Right lobe of liver (tissue), 6 donors: ENCODE data around the gene SUCLG2. TPM values are rescaled to one million over a fixed set of nuclear protein-coding genes. Genes with fewer than 3 reads are reported as not detected.

ENCODE experiments used
- ATAC-seq, 4 donors: fragments of 200-7000 bp; cut with Tn5 transposase; one replicate each; pipeline ENCODE4 v1.9.1; 2020; ENCODE audit warnings: mild to moderate bottlenecking in 4 of 4, moderate library complexity in 4 of 4
- DNase-seq, 3 donors: peaks; one replicate each; pipeline ENCODE4 v3.0.0-alpha.2; 2020
- H3K27ac ChIP-seq, 3 donors: fragments of 200-600 bp; one replicate each; pipeline ENCODE4 v1.8.0; 2022
- H3K27me3 ChIP-seq, 2 donors: fragments of 200-600 bp; one replicate each; pipeline ENCODE4 v1.8.0; 2022
- H3K36me3 ChIP-seq, 4 donors: fragments of 200-600 bp; sonication (generic) in 1 of 4; one replicate each; pipeline versions ENCODE4 v1.5.1 to v1.8.0; 2017 to 2022; ENCODE audit warnings: control low read depth in 1 of 4
- H3K4me1 ChIP-seq, 4 donors: fragments of 200-600 bp; sonication (generic) in 1 of 4; one replicate each; pipeline versions ENCODE4 v1.5.1 to v1.8.0; 2017 to 2022; ENCODE audit warnings: control low read depth in 1 of 4
- H3K4me3 ChIP-seq, 3 donors: fragments of 200-600 bp; one replicate each; pipeline ENCODE4 v1.8.0; 2022
- H3K9me3 ChIP-seq, 4 donors: fragments of 200-600 bp; sonication (generic) in 1 of 4; one replicate each; pipeline versions ENCODE4 v1.5.1 to v1.8.0; 2017 to 2022; ENCODE audit warnings: control low read depth in 1 of 4
- CTCF ChIP-seq, 4 donors: fragments of 200-600 bp in 3 of 4; fragments of 450-650 bp in 1 of 4; IDR thresholded peaks; one replicate each; pipeline versions ENCODE4 v1.5.1 to v1.8.0; 2016 to 2022; ENCODE audit warnings: antibody characterized with exemption in 4 of 4, mild to moderate bottlenecking in 2 of 4
- POLR2A ChIP-seq: fragments of 450-650 bp; IDR thresholded peaks from one replicate; pipeline ENCODE4 v1.6.1; 2017; ENCODE audit warnings: antibody characterized with exemption, mild to moderate bottlenecking
- WGBS: methylation state at CpG from one replicate; pipeline ENCODE4 v1.1.6; 2018; ENCODE audit warnings: low coverage, low lambda C conversion rate; ENCODE audit not compliant: insufficient coverage; ENCODE audit errors: missing lambda C conversion rate; 5-methylcytosine and 5-hydroxymethylcytosine counted together
- intact Hi-C, 2 donors: fragments of 100-400 bp; cut with DNase I; formaldehyde crosslinking; loops; one replicate each; pipeline versions ENCODE4 v1.11.2 to v1.14.1; 2022
- total RNA-seq, 6 experiments: library from RNA; depleted of rRNA in 2 of 6; stranded (reverse); fragments of >200 nt in 2 of 6; fragmentation: NEBNext Ultra II Directional in 3 of 6; extraction: Animal tissue kit (Norgen Biotek cat#: 25700) in 3 of 6; gene quantifications; one replicate each; pipeline versions ENCODE4 v1.1.0 to v1.2.4, GENCODE V29; 2016 to 2023
- donor health status: DM: no; HTN: yes; CAD: no.
- donor health status: DM: no; HTN: no; CAD: no.
- donor health status: DM: no; HTN: no; CAD: no.
- donor health status: DM: no; HTN: yes; CAD: no.
- donor health status: DM: no; HTN: yes; CAD: no.

SUCLG2 gene
- total RNA-seq, 6 experiments from 2014 or later: 138 to 167 (median 158) TPM

DNA sequence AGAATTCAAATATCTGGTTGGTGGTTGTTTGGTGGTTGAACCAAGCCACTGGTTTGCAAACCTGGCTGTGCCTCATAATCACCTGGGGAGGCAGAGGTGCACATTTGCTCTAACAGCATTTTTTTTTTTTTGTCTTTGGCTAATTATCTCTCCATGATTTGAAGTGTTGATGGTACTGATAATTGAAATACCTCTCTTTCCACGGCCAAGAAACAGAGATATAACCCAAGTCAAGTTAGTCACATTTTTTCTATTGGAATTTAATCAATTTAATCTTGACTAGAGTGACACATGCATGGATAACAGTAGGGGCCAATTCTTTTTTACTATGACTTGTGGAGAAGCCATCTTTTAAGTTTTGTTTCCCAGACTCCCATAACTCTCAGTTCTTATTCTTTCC lies 37.5 kb upstream of the SUCLG2 start:
- no peak overlapping the region for H3K27ac ChIP-seq
- 64% methylated on average over 1 of the region's 1 CpG for WGBS
- intact Hi-C loops: no loop called here
- no peak overlapping the region for H3K4me3 ChIP-seq
- no peak for TF ChIP-seq CTCF (IDR thresholded peaks at IDR 0.05)
- TF ChIP-seq POLR2A: no peak
- no peaks in the 10 kb centered on the region for H3K36me3 ChIP-seq
- ATAC-seq (no peak), DNase-seq (no peak)
- no peaks in the 10 kb centered on the region for H3K9me3 ChIP-seq
- H3K27me3 ChIP-seq: no peaks in the 10 kb centered on the region
- no peaks in the 10 kb centered on the region for H3K4me1 ChIP-seq

- 89% methylated on average over 1 of the region's 1 CpG for WGBS
- ATAC-seq: no peak
- H3K9me3 ChIP-seq: no peaks in the 10 kb centered on the region
- no peak for TF ChIP-seq CTCF (IDR thresholded peaks at IDR 0.05)
- no peak for TF ChIP-seq POLR2A
- no peak for DNase-seq
- no peaks in the 10 kb centered on the region for H3K4me1 ChIP-seq
- H3K4me3 ChIP-seq: no peak overlapping the region
- intact Hi-C loops: no loop called here
- H3K36me3 ChIP-seq: no peaks in the 10 kb centered on the region
- H3K27ac ChIP-seq: no peak overlapping the region
- H3K27me3 ChIP-seq: no peaks in the 10 kb centered on the region
These were observed 36.8 kb upstream of the SUCLG2 start for GRCh38 chr3:67691207-67691606.

- intact Hi-C loops: no loop called here
- Histone ChIP-seq H3K36me3 (no peaks in the 10 kb centered on the region), H3K4me3 (no peak overlapping the region), H3K4me1 (no peaks in the 10 kb centered on the region), H3K27me3 (no peaks in the 10 kb centered on the region), H3K9me3 (no peaks in the 10 kb centered on the region), H3K27ac (no peak overlapping the region)
- DNase-seq (no peak), ATAC-seq (no peak)
- TF ChIP-seq POLR2A (no peak), CTCF (IDR thresholded peaks at IDR 0.05) (no peak)
- WGBS: 67% methylated on average over 1 of the region's 1 CpG
These were observed 35.4 kb upstream of the SUCLG2 start for GRCh38 chr3:67689806-67690205.

GRCh38 chr3:67688231-67688630 lies 33.8 kb upstream of the SUCLG2 start:
- intact Hi-C loops: no loop called here
- WGBS: 100% methylated on average over 2 of the region's 2 CpGs
- no peak for TF ChIP-seq POLR2A
- TF ChIP-seq CTCF (IDR thresholded peaks at IDR 0.05): no peak
- ATAC-seq: no peak
- no peak overlapping the region for H3K4me3 ChIP-seq
- no peaks in the 10 kb centered on the region for H3K27me3 ChIP-seq
- no peaks in the 10 kb centered on the region for H3K36me3 ChIP-seq
- DNase-seq: no peak
- H3K27ac ChIP-seq: no peak overlapping the region
- no peaks in the 10 kb centered on the region for H3K9me3 ChIP-seq
- no peaks in the 10 kb centered on the region for H3K4me1 ChIP-seq

- intact Hi-C loops: no loop called here
- no peaks in the 10 kb centered on the region for H3K27me3 ChIP-seq
- DNase-seq (no peak), ATAC-seq (no peak)
- 78% methylated on average over 6 of the region's 8 CpGs for WGBS
- TF ChIP-seq CTCF (IDR thresholded peaks at IDR 0.05) (no peak), POLR2A (no peak)
- H3K27ac ChIP-seq: no peak overlapping the region
- H3K4me1 ChIP-seq: no peaks in the 10 kb centered on the region
- H3K36me3 ChIP-seq: no peaks in the 10 kb centered on the region
- no peaks in the 10 kb centered on the region for H3K9me3 ChIP-seq
- no peak overlapping the region for H3K4me3 ChIP-seq
These were observed 31.7 kb upstream of the SUCLG2 start for GRCh38 chr3:67686069-67686468.
